NCI-H146 treated with DMSO at 0.1 percent for 48 hours (cell line): ENCODE measurements around the gene SCLT1.
"Not testable (repeated sequence)": the region's sequence is repeated elsewhere in the genome, so short reads cannot be mapped to it uniquely, and the experiment has no call there.

Experiments
- DNase-seq: peaks from one replicate; lab custom pipeline; 2025; ENCODE audit not compliant: unreplicated experiment; lab: John Stamatoyannopoulos, UW

The SCLT1 gene

GRCh38 chr4:129093191-129093920 lies at the start of gene SCLT1:
Gene SCLT1, minus strand, starts transcription at chr4:129093539. Its CDS starts 436 bp downstream, at chr4:129093103.
- DNase-seq, result peak; percentile 74

- no peak for DNase-seq
These were observed 47.2 kb upstream of the SCLT1 start for GRCh38 chr4:129140521-129140920.

GRCh38 chr4:129138810-129139496 lies 45.6 kb upstream of the SCLT1 start:
- DNase-seq, result peak; percentile 41

GRCh38 chr4:129136433-129136832 lies 43.1 kb upstream of the SCLT1 start:
- no peak for DNase-seq

GRCh38 chr4:129131343-129131742 lies 38.0 kb upstream of the SCLT1 start:
- DNase-seq, result no peak

GRCh38 chr4:129129143-129129542 lies 35.8 kb upstream of the SCLT1 start:
- no peak for DNase-seq

- DNase-seq, result not testable (repeated sequence)
These were observed 33.3 kb upstream of the SCLT1 start for GRCh38 chr4:129126614-129127013.

- DNase-seq, result no peak
These were observed 24.4 kb upstream of the SCLT1 start for GRCh38 chr4:129117705-129118104.

GRCh38 chr4:129113919-129114318 lies 20.6 kb upstream of the SCLT1 start:
- DNase-seq, result no peak

GRCh38 chr4:129113434-129113833 lies 20.1 kb upstream of the SCLT1 start:
- DNase-seq, result no peak

GRCh38 chr4:129111919-129112318 lies 18.6 kb upstream of the SCLT1 start:
- no peak for DNase-seq

- DNase-seq, result no peak
These were observed 17.6 kb upstream of the SCLT1 start for GRCh38 chr4:129110931-129111330.

- no peak for DNase-seq
These were observed 16.9 kb upstream of the SCLT1 start for GRCh38 chr4:129109965-129110824.

GRCh38 chr4:129098531-129099001 lies 5.2 kb upstream of the SCLT1 start:
- DNase-seq, result no peak

- no peak for DNase-seq
These were observed 2.6 kb upstream of the SCLT1 start, which contains the start of gene C4orf33 for GRCh38 chr4:129095811-129096454. Gene C4orf33, plus strand, starts transcription at chr4:129096152. Its CDS starts 6,459 bp downstream, at chr4:129102611.

- DNase-seq, result no peak
These were observed 1.0 kb upstream of the SCLT1 start for GRCh38 chr4:129094347-129094746.

- no peak for DNase-seq
These were observed 628 bp downstream of the SCLT1 start for GRCh38 chr4:129092631-129093190.

- DNase-seq, result no peak
These were observed 5.8 kb downstream of the SCLT1 start for GRCh38 chr4:129087516-129087915.

GRCh38 chr4:129085472-129085871 lies 7.9 kb downstream of the SCLT1 start:
- no peak for DNase-seq

GRCh38 chr4:129082302-129082701 lies 11.0 kb downstream of the SCLT1 start:
- DNase-seq, result no peak
